OCI-LY1 (cell line): ENCODE results near the gene ANKRD6.
"Not testable (repeated sequence)": the region's sequence is repeated elsewhere in the genome, so short reads cannot be mapped to it uniquely, and the experiment has no call there.

ENCODE experiments used
- H2AFZ ChIP-seq: fragments of 200-600 bp; sonication (generic), shearing (Covaris generic); 2 replicates; pipeline ENCODE4 v1.6.0; 2014; ENCODE audit warnings: antibody characterized with exemption, mild to moderate bottlenecking, low read length
- H3F3A ChIP-seq: fragments of 200-600 bp; sonication (generic), shearing (Covaris generic); 2 replicates; pipeline ENCODE4 v1.6.0; 2014; ENCODE audit warnings: mild to moderate bottlenecking, antibody characterized with exemption, low read length, moderate library complexity; ENCODE audit not compliant: insufficient read depth
- H3K27ac ChIP-seq: fragments of 200-600 bp; sonication (generic); 2 replicates; pipeline ENCODE4 v1.5.1; 2014; ENCODE audit warnings: low read length, mixed run types, mild to moderate bottlenecking, low read depth; ENCODE audit not compliant: poor library complexity, severe bottlenecking
- H3K27me3 ChIP-seq: fragments of 200-600 bp; sonication (generic); 2 replicates; pipeline ENCODE4 v1.6.0; 2014; ENCODE audit warnings: antibody characterized with exemption, mild to moderate bottlenecking, low read length, moderate library complexity; ENCODE audit not compliant: insufficient read depth
- H3K36me3 ChIP-seq: fragments of 200-600 bp; sonication (generic); 2 replicates; pipeline ENCODE4 v1.6.1; 2014; ENCODE audit warnings: mild to moderate bottlenecking, antibody characterized with exemption, low read length, moderate library complexity, mixed read lengths; ENCODE audit not compliant: insufficient read depth
- H3K4me1 ChIP-seq: fragments of 200-600 bp; sonication (generic); 2 replicates; pipeline ENCODE4 v1.5.1; 2014; ENCODE audit warnings: mild to moderate bottlenecking, low read length, moderate library complexity; ENCODE audit not compliant: insufficient read depth, severe bottlenecking
- H3K4me2 ChIP-seq: fragments of 200-600 bp; sonication (generic), shearing (Covaris generic); 2 replicates; pipeline ENCODE4 v1.6.1; 2014; ENCODE audit warnings: low read length
- H3K4me3 ChIP-seq: fragments of 200-600 bp; sonication (generic); 2 replicates; pipeline ENCODE4 v1.5.1; 2014; ENCODE audit warnings: low read length, low read depth, mild to moderate bottlenecking, mixed read lengths; ENCODE audit not compliant: poor library complexity, severe bottlenecking
- H3K79me2 ChIP-seq: fragments of 200-600 bp; shearing (Covaris generic); 2 replicates; pipeline ENCODE4 v1.6.1; 2016; ENCODE audit warnings: mixed run types, low read length, mixed read lengths; ENCODE audit not compliant: insufficient read depth
- H3K9ac ChIP-seq: fragments of 200-600 bp; sonication (generic), shearing (Covaris generic); 2 replicates; pipeline ENCODE4 v1.6.1; 2014; ENCODE audit warnings: mild to moderate bottlenecking, low read length, mixed read lengths
- H3K9me2 ChIP-seq: fragments of 200-600 bp; sonication (generic), shearing (Covaris generic); 2 replicates; pipeline ENCODE4 v1.6.1; 2014; ENCODE audit warnings: low read depth, mild to moderate bottlenecking, low read length, mixed read lengths
- H3K9me3 ChIP-seq: fragments of 200-600 bp; shearing (Covaris generic); 2 replicates; pipeline ENCODE4 v1.6.1; 2014; ENCODE audit warnings: low read length, mixed read lengths
- H4K20me1 ChIP-seq: fragments of 200-600 bp; sonication (generic), shearing (Covaris generic); 2 replicates; pipeline ENCODE4 v1.6.0; 2016; ENCODE audit warnings: mild to moderate bottlenecking, low read length; ENCODE audit not compliant: insufficient read depth
- EZH2 ChIP-seq: fragments of 200-600 bp; sonication (generic), shearing (Covaris generic); IDR thresholded peaks from 2 replicates; pipeline ENCODE4 v1.8.0; 2017; ENCODE audit warnings: borderline replicate concordance, mixed run types, mild to moderate bottlenecking, antibody characterized with exemption, low read length, moderate library complexity, mixed read lengths
- TF ChIP-seq, protein P1 (sequence below): fragments of 200-600 bp; sonication (generic), shearing (Covaris generic); IDR thresholded peaks from 2 replicates; pipeline ENCODE4 v1.5.1; 2017; ENCODE audit warnings: mild to moderate bottlenecking, antibody characterized with exemption, low read length, moderate library complexity, mixed read lengths

Gene ANKRD6

DNA sequence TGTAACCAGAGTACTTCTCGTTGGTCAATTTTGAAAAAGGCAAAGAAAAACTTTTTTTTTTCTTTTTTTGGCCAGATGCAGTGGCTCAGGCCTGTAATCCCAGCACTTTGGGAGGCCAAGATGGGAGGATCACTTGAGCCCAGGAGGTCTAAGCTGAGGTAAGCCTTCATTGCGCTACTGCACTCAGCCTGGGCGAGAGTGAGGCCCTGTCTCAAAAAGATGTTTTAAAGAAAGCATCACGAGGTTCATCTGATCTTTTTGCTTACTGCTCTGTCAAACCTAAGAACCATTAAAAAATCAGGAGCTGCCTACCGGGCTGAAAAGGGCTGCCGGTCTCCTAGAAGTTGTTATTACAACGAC is 205.0 kb downstream of the ANKRD6 start:
- H3K9me2 ChIP-seq = no peaks in the 10 kb centered on the region
- no peaks in the 10 kb centered on the region for H3K27me3 ChIP-seq
- H3K4me3 ChIP-seq = peak overlapping the region; percentile 67
- no peak overlapping the region for H2AFZ ChIP-seq
- H3K27ac ChIP-seq = peak overlapping the region; percentile 82
- peak overlapping the region; percentile 74 for H3K9ac ChIP-seq
- H3F3A ChIP-seq = no peaks in the 10 kb centered on the region
- H3K9me3 ChIP-seq = no peaks in the 10 kb centered on the region
- TF ChIP-seq, protein P1, sequence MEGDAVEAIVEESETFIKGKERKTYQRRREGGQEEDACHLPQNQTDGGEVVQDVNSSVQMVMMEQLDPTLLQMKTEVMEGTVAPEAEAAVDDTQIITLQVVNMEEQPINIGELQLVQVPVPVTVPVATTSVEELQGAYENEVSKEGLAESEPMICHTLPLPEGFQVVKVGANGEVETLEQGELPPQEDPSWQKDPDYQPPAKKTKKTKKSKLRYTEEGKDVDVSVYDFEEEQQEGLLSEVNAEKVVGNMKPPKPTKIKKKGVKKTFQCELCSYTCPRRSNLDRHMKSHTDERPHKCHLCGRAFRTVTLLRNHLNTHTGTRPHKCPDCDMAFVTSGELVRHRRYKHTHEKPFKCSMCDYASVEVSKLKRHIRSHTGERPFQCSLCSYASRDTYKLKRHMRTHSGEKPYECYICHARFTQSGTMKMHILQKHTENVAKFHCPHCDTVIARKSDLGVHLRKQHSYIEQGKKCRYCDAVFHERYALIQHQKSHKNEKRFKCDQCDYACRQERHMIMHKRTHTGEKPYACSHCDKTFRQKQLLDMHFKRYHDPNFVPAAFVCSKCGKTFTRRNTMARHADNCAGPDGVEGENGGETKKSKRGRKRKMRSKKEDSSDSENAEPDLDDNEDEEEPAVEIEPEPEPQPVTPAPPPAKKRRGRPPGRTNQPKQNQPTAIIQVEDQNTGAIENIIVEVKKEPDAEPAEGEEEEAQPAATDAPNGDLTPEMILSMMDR = no peak
- no peak for TF ChIP-seq EZH2
- peaks cover 41% of the 10 kb centered on the region for H3K36me3 ChIP-seq
- peaks cover 22% of the 10 kb centered on the region for H3K4me1 ChIP-seq
- H3K4me2 ChIP-seq = peak overlapping the region; percentile 75
- 0 out of 2 replicates have a peak, but pooled peaks cover 6% of the 10 kb centered on the region for H3K79me2 ChIP-seq
- H4K20me1 ChIP-seq = no peaks in the 10 kb centered on the region

- peaks cover 22% of the 10 kb centered on the region for H3K4me1 ChIP-seq
- peaks cover 47% of the 10 kb centered on the region for H3K36me3 ChIP-seq
- H3K9me2 ChIP-seq = no peaks in the 10 kb centered on the region
- H3K9me3 ChIP-seq = no peaks in the 10 kb centered on the region
- TF ChIP-seq EZH2 = no peak
- TF ChIP-seq, protein P1 = no peak
- H4K20me1 ChIP-seq = no peaks in the 10 kb centered on the region
- 0 out of 2 replicates have a peak within 1 kb of the TSS, but pooled peaks have one; percentile 11 for H2AFZ ChIP-seq
- H3F3A ChIP-seq = no peaks in the 10 kb centered on the region
- peak within 1 kb of the TSS; percentile 82 for H3K27ac ChIP-seq
- H3K4me2 ChIP-seq = peak within 1 kb of the TSS; percentile 75
- H3K4me3 ChIP-seq = peak within 1 kb of the TSS; percentile 67
- no peaks in the 10 kb centered on the region for H3K27me3 ChIP-seq
- H3K9ac ChIP-seq = peak within 1 kb of the TSS; percentile 74
- 0 out of 2 replicates have a peak, but pooled peaks cover 6% of the 10 kb centered on the region for H3K79me2 ChIP-seq
These were observed 205.6 kb downstream of the ANKRD6 start, which contains the start of gene LYRM2 for GRCh38 chr6:89638320-89639195. LYRM2 (minus strand) TSS chr6:89638747; CDS start chr6:89638716, 31 bp downstream.

DNA sequence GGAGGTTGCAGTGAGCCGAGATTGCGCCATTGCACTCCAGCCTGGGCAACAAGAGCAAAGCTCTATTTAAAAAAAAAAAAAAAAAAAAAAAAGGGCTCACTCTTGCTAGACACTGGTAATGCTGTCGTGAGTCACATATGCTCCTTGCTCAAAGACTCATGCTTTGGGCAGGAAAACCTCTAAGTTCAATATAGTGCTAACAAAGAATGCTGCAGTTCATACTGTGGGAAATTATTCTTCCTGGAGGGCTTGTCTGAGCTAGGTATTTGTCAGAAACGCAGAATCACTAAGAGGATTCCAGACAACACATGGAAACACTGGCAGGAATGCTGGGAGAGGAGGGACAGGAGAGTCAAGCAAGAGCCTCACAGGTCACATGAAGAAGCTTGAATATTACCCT is 207.9 kb downstream of the ANKRD6 start:
- Histone ChIP-seq H3F3A (no peaks in the 10 kb centered on the region), H4K20me1 (no peaks in the 10 kb centered on the region), H3K36me3 (peaks cover 62% of the 10 kb centered on the region), H2AFZ (no peak overlapping the region), H3K4me3 (no peak overlapping the region), H3K9ac (no peak overlapping the region), H3K27me3 (no peaks in the 10 kb centered on the region), H3K79me2 (0 out of 2 replicates have a peak, but pooled peaks cover 6% of the 10 kb centered on the region), H3K4me1 (peaks cover 22% of the 10 kb centered on the region), H3K9me3 (no peaks in the 10 kb centered on the region), H3K27ac (no peak overlapping the region), H3K4me2 (no peak overlapping the region), H3K9me2 (no peaks in the 10 kb centered on the region)
- TF ChIP-seq, protein P1 = no peak

DNA sequence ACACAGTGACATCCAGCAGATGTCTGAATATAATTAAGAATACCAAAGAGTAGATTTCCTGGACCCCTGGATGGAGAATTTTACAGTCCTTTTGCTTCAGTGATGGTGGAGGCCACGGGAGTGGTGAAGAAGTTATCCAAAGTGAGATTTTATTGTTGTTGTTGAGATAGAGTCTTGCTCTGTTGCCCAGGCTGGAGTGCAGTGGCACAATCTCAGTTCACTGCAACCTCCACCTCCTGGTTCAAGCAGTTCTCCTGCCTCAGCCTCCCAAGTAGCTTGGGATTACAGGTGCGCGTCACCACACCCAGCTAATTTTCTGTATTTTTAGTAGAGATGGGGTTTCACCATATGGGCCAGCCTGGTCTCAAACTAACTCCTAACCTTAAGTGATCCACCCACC is 208.6 kb downstream of the ANKRD6 start:
- Histone ChIP-seq H3K36me3 (peaks cover 62% of the 10 kb centered on the region), H3K4me1 (peaks cover 22% of the 10 kb centered on the region)
- H3K27ac ChIP-seq, H3K9me3 ChIP-seq, H3K9me2 ChIP-seq, H2AFZ ChIP-seq, H3K4me3 ChIP-seq, H3F3A ChIP-seq, H4K20me1 ChIP-seq, H3K79me2 ChIP-seq, H3K4me2 ChIP-seq, H3K27me3 ChIP-seq, H3K9ac ChIP-seq: not testable (repeated sequence)
